Measurements from ENCODE around the gene CSTPP1. TPM values are rescaled to one million over a fixed set of nuclear protein-coding genes. Genes with fewer than 3 reads are reported as not detected.
A peak's percentile ranks its signal among the peaks of the same experiment; 100 is the strongest.
"Not testable (repeated sequence)": the region's sequence is repeated elsewhere in the genome, so short reads cannot be mapped to it uniquely, and the experiment has no call there.

Gene CSTPP1
- total RNA-seq, 3 donors from 2014 or later: 31.9 to 41.1 (median 32.8) TPM

DNA sequence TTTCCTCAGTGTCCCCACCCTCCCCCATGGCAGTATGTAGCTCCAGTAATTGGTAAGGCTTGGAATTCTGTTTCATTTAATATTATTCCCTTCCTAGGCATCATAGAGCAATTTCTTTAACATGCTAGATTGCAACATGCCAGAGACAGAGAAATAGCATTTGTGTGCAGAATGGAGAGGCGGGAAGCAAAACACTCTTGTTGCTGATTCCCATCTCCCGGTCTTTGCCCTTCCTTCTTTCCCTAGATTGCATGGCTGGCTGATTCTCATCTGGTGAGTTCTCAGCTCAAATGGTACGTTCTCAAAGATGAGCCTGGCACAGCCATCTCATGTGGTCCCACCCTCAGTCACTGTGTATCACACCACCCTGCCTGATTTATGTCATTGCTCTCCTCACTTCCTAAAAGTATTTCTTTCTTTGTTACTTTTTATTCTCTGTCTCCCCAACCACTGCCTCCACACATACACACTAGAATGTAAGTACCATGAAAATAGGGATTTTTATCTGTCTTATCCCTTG, 173.2 kb downstream of the CSTPP1 start:
- intact Hi-C loops (cut with DNase I, micrococcal nuclease): no loop called here
- no peak for ATAC-seq
- TF ChIP-seq, protein P1, sequence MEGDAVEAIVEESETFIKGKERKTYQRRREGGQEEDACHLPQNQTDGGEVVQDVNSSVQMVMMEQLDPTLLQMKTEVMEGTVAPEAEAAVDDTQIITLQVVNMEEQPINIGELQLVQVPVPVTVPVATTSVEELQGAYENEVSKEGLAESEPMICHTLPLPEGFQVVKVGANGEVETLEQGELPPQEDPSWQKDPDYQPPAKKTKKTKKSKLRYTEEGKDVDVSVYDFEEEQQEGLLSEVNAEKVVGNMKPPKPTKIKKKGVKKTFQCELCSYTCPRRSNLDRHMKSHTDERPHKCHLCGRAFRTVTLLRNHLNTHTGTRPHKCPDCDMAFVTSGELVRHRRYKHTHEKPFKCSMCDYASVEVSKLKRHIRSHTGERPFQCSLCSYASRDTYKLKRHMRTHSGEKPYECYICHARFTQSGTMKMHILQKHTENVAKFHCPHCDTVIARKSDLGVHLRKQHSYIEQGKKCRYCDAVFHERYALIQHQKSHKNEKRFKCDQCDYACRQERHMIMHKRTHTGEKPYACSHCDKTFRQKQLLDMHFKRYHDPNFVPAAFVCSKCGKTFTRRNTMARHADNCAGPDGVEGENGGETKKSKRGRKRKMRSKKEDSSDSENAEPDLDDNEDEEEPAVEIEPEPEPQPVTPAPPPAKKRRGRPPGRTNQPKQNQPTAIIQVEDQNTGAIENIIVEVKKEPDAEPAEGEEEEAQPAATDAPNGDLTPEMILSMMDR (IDR thresholded peaks at IDR 0.05): no peak

DNA sequence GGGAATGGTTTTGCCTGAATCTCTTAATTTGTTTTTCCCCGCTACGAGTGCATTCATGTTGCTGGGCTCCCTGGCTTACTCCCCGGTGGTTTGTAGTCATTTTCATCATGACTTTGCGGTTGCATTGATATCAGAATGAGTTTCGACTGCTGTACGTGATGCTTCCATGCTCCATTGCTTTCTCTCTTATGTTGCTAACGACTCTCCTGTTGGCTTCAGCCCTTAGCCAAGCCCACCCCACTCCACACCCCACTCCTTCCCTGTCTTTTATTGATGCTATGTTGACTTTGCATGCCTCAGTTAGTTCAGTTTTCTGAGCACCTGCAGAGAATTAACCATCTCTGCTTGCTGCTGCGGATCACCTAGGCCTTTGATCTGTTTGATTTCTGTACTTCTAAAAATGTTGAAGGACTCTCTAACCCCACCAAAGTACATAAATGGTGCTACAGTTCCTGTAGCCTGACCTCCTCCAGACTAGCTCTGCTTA, 174.8 kb downstream of the CSTPP1 start:
- TF ChIP-seq, protein P1 (IDR thresholded peaks at IDR 0.05): no peak
- DNase-seq (no peak), ATAC-seq (peak; percentile 42)
- no peaks in the 10 kb centered on the region for H3K4me1 ChIP-seq (ENCODE audit: low read depth)
- no peak overlapping the region for H3K4me3 ChIP-seq
- intact Hi-C loops (cut with DNase I, micrococcal nuclease): no loop called here
- H3K9me3 ChIP-seq: no peaks in the 10 kb centered on the region
- no peaks in the 10 kb centered on the region for H3K36me3 ChIP-seq (ENCODE audit: low read depth)

More for the DNA sequence above, 173.2 kb downstream of the CSTPP1 start:
- no peak overlapping the region for H3K4me3 ChIP-seq
- no peak for DNase-seq
- H3K4me1 ChIP-seq (ENCODE audit: low read depth): peaks cover 13% of the 10 kb centered on the region
- H3K9me3 ChIP-seq: no peaks in the 10 kb centered on the region
- H3K36me3 ChIP-seq (ENCODE audit: low read depth): no peaks in the 10 kb centered on the region

DNA sequence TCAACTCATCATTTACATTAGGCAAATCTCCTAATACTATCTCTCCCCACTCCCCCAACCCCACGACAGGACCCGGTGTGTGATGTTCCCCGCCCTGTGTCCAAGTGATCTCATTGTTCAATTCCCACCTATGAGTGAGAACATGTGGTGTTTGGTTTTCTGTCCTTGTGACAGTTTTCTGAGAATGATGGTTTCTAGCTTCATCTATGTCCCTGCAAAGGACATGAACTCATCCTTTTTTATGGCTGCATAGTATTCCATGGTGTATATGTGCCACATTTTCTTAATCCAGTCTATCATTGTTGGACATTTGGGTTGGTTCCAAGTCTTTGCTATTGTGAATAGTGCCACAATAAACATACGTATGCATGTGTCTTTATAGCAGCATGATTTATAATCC, 176.4 kb downstream of the CSTPP1 start:
- intact Hi-C loops (cut with DNase I, micrococcal nuclease); H3K9me3 ChIP-seq; DNase-seq; ATAC-seq; H3K4me1 ChIP-seq (ENCODE audit: low read depth); H3K4me3 ChIP-seq; H3K36me3 ChIP-seq (ENCODE audit: low read depth): not testable (repeated sequence)

DNA sequence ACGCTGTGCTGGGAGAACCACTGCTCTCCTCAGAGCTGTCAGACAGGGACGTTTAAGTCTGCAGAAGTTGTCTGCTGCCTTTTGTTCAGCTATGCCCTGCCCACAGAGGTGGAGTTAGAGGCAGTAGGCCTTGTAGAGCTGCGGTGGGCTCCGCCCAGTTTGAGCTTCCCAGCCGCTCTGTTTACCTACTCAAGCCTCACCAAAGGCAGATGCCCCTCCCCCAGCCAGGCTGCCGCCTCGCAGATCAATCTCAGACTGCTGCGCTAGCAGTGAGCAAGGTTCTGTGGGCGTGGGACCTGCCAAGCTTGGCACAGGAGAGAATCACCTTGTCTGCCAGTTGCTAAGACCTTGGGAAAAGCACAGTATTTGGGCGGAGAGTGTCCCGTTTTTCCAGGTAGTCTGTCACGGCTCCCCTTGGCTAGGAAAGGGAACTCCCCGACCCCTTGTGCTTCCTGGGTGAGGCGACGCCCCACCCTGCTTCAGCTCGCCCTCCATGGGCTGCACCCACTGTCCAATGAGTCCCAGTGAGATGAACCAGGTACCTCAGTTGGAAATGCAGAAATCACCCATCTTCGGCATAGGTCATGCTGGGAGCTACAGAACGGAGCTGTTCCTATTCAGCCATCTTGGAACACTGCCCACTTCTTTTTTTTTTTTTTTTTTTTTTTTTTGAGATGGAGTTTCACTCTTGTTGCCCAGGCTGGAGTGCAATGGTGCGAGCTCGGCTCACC, 182.6 kb downstream of the CSTPP1 start:
- DNase-seq (peak; percentile 93 to 97 (median 94)), ATAC-seq (peak; percentile 89)
- H3K9me3 ChIP-seq; intact Hi-C loops (cut with DNase I, micrococcal nuclease); H3K36me3 ChIP-seq (ENCODE audit: low read depth); H3K4me3 ChIP-seq; H3K4me1 ChIP-seq (ENCODE audit: low read depth): not testable (repeated sequence)

DNA sequence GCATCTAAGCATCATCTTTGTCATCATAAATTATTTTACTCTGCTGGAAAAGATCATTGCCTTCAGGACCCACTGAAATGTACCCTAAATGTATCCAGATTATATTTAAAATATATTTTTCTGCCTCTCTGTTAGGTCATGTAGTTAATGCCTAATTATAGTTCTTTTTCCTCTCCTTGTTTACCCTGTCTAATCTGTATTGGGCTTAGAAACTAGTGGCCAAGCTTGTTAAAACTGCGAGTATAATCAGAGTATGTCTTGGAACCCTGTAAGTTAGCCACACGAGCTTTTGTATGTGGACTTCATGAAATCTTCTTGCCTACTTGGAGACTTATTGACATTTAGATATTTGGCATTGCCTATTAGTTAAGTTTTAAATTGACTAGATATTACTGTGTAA, 184.5 kb downstream of the CSTPP1 start:
- no peaks in the 10 kb centered on the region for H3K9me3 ChIP-seq
- no peaks in the 10 kb centered on the region for H3K36me3 ChIP-seq (ENCODE audit: low read depth)
- H3K4me1 ChIP-seq (ENCODE audit: low read depth): peaks cover 4% of the 10 kb centered on the region
- H3K4me3 ChIP-seq: no peak overlapping the region
- TF ChIP-seq, protein P1 (IDR thresholded peaks at IDR 0.05): no peak
- intact Hi-C loops (cut with DNase I, micrococcal nuclease): no loop called here
- no peak for DNase-seq
- no peak for ATAC-seq

DNA sequence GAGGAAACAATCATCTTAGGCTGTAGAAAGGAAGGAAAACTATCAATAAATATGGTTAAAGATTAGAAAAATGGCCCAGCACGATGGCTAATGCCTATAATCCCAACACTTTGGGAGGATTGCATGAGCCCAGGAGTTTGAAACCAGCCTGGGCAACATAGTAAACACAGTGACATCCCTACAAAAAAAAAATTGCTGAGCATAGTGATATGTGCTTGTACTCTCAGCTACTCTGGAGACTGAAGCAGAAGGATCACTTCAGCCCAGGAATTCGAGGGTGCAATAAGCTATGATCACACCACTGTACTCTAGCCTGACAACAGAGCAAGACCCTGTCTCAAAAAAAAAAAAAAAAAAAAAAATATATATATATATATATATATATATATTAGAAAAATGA, 185.2 kb downstream of the CSTPP1 start:
- Histone ChIP-seq H3K4me3 (no peak overlapping the region), H3K36me3 (ENCODE audit: low read depth) (no peaks in the 10 kb centered on the region), H3K9me3 (no peaks in the 10 kb centered on the region), H3K4me1 (ENCODE audit: low read depth) (peaks cover 4% of the 10 kb centered on the region)
- ATAC-seq (no peak), DNase-seq (no peak)
- TF ChIP-seq, protein P1 (IDR thresholded peaks at IDR 0.05): no peak
- intact Hi-C loops (cut with DNase I, micrococcal nuclease): no loop called here
